ENCODE data around the gene RAI14.

GRCh38 chr5:34756781-34757624, 100.9 kb downstream of the RAI14 start:
- TF ChIP-seq CTCF (IDR thresholded peaks at IDR 0.05) (no peak), POLR2A (IDR thresholded peaks at IDR 0.05) (no peak)

Measured in heart left ventricle (tissue), 13 donors.